ENCODE measurements around the gene COPS7A.

The COPS7A gene

GRCh38 chr12:6777386-6777785 is 53.5 kb downstream of the COPS7A start:
- DNase-seq (ENCODE audit: low spot score) = no peak
- in situ Hi-C loops (cut with MboI; ENCODE audit: low pct_unique_long_range_greater_than_20kb, low sequenced_read_pairs, unreplicated experiment) = no loop called here
- TF ChIP-seq CTCF (IDR thresholded peaks at IDR 0.05; ENCODE audit: extremely low read depth, insufficient read depth, missing control alignments) = no peak

- no peak for DNase-seq (ENCODE audit: low spot score)
- TF ChIP-seq CTCF (IDR thresholded peaks at IDR 0.05; ENCODE audit: extremely low read depth, insufficient read depth, missing control alignments) = no peak
- in situ Hi-C loops (cut with MboI; ENCODE audit: low pct_unique_long_range_greater_than_20kb, low sequenced_read_pairs, unreplicated experiment) = no loop called here
These were observed 54.3 kb downstream of the COPS7A start for GRCh38 chr12:6778217-6778573.

- TF ChIP-seq CTCF (IDR thresholded peaks at IDR 0.05; ENCODE audit: extremely low read depth, insufficient read depth, missing control alignments) = peak; percentile 97
- DNase-seq (ENCODE audit: low spot score) = peak; percentile 86
- in situ Hi-C loops (cut with MboI; ENCODE audit: low pct_unique_long_range_greater_than_20kb, low sequenced_read_pairs, unreplicated experiment) = no loop called here
These were observed 55.0 kb downstream of the COPS7A start for GRCh38 chr12:6778574-6779550.

- no peak for TF ChIP-seq CTCF (IDR thresholded peaks at IDR 0.05; ENCODE audit: extremely low read depth, insufficient read depth, missing control alignments)
- DNase-seq (ENCODE audit: low spot score) = no peak
- in situ Hi-C loops (cut with MboI; ENCODE audit: low pct_unique_long_range_greater_than_20kb, low sequenced_read_pairs, unreplicated experiment) = no loop called here
These were observed 56.0 kb downstream of the COPS7A start for GRCh38 chr12:6779708-6780432.

GRCh38 chr12:6780573-6780972 is 56.7 kb downstream of the COPS7A start:
- DNase-seq (ENCODE audit: low spot score) = no peak
- in situ Hi-C loops (cut with MboI; ENCODE audit: low pct_unique_long_range_greater_than_20kb, low sequenced_read_pairs, unreplicated experiment) = no loop called here
- no peak for TF ChIP-seq CTCF (IDR thresholded peaks at IDR 0.05; ENCODE audit: extremely low read depth, insufficient read depth, missing control alignments)
